GM12874 (cell line): Measurements from ENCODE around the gene CRADD.

ENCODE experiments used
- TF ChIP-seq, protein P1 (sequence below): IDR thresholded peaks from 2 replicates; pipeline ENCODE4 v1.5.1; 2011; ENCODE audit warnings: low read depth, mild to moderate bottlenecking, control low read depth, low read length, moderate library complexity; ENCODE audit not compliant: insufficient read depth

The CRADD gene

DNA sequence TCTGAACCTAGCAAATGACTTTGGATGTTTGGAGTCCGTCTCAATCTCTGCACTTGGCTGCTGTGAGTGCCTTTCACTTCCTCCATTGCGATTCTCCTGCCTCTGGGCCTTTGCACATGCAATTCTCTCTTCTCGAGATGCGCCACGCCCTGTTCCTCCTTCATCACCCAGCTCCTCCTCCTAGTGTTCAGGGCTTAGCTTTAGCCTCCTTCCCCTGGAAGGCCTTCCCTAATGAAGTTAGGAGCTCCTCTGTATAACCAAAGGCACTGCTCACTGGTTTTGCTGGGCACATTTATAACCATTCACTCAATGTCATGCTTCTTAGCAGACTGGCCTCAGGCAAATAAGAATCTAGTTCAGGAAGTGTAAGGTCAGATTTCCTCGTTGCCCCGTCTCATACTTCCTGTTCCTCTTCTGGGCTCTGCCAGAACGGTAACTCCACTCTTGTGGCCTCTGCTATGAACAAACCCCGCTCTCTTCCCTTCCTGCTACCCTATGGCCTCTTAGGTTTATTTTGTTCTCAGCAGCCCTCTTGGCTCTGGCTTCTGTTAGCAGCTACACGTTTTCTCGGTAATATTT is 171.4 kb downstream of the CRADD start:
- TF ChIP-seq, protein P1, sequence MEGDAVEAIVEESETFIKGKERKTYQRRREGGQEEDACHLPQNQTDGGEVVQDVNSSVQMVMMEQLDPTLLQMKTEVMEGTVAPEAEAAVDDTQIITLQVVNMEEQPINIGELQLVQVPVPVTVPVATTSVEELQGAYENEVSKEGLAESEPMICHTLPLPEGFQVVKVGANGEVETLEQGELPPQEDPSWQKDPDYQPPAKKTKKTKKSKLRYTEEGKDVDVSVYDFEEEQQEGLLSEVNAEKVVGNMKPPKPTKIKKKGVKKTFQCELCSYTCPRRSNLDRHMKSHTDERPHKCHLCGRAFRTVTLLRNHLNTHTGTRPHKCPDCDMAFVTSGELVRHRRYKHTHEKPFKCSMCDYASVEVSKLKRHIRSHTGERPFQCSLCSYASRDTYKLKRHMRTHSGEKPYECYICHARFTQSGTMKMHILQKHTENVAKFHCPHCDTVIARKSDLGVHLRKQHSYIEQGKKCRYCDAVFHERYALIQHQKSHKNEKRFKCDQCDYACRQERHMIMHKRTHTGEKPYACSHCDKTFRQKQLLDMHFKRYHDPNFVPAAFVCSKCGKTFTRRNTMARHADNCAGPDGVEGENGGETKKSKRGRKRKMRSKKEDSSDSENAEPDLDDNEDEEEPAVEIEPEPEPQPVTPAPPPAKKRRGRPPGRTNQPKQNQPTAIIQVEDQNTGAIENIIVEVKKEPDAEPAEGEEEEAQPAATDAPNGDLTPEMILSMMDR, result no peak

DNA sequence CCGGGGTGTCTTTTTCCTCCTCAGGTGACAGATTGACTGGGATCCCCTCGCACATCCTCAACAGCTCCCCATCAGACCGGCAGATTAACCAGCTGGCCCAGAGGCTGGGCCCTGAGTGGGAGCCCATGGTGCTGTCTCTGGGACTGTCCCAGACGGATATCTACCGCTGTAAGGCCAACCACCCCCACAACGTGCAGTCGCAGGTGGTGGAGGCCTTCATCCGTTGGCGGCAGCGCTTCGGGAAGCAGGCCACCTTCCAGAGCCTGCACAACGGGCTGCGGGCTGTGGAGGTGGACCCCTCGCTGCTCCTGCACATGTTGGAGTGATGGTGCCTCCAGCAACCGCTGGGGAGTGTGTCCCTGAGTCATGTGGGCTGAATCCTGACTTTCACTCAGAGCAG is 172.8 kb downstream of the CRADD start:
- TF ChIP-seq, protein P1, result no peak

DNA sequence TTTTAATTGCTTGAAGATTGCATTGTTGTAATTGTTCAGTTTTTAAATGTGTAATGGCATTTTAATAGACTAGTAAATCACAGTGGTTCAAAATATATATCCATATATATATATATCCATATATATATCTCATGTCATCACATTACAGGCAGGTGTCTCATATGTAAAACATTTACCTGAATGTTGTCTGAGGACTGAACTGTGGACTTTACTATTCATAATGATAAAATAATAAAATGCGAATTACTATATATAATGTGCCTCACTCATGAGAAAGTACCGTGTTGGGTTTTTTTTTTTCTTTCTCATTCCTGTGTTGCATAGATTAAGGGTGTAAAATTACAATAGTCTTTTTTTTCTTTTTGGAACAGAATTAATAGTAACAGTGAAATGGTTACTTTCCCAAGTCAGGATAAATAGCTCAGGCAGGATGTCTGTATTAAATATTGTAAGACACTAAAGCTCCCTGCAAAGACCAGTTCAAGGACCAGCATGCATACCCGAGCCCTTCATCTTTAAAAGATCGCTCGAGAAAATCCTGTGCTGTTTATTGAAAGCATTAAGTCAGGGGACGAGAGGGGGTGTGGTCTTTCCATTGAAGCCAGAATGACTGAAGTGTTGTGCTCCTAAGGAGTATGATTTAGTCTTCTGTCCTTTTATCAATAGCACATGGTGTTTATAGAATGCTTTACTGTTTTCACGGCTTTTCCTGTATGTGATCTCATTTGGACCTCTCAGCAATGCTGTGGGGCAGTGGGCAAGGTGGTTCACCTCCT is 173.5 kb downstream of the CRADD start:
- TF ChIP-seq, protein P1, result no peak

DNA sequence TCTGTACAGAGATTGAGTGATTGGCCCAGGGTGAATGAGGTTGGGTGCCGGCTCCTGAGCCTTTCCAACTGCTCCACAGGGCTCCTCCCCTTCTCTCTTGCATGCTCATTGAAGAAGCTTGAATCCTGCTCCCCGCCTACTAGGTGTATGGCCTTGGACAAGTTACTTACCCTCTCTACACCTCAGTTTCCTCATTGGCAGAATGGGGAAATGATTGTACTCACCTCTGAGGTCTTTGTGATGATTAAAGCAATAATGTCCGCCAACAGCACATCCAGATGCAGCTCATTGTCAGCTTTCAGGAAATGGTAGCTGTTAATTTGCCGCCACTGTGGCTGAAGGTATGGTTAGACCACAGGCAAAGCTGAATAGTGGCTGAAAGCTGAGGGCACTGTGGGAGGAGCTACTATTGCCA is 174.1 kb downstream of the CRADD start:
- TF ChIP-seq, protein P1, result no peak

DNA sequence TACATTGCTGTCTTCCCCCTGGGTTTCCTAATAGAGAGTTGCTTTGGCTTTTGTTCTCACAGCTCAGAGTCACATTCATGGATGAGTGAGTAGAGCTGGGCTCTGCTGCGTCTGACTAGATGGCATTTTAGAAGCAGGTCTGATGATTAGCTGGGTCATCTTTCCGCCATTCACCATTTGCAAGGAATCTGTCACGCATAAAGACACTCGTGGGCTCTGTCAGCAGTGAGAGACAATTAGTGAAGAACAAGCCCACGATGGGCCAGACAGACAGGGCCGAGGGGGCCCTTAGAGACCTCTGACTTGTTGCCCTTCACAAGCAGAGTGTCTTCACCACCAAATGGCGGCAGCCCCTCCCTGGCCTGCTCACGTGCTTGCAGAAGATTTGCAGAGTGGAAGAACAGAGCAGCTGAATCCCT is 175.0 kb downstream of the CRADD start:
- TF ChIP-seq, protein P1, result no peak

DNA sequence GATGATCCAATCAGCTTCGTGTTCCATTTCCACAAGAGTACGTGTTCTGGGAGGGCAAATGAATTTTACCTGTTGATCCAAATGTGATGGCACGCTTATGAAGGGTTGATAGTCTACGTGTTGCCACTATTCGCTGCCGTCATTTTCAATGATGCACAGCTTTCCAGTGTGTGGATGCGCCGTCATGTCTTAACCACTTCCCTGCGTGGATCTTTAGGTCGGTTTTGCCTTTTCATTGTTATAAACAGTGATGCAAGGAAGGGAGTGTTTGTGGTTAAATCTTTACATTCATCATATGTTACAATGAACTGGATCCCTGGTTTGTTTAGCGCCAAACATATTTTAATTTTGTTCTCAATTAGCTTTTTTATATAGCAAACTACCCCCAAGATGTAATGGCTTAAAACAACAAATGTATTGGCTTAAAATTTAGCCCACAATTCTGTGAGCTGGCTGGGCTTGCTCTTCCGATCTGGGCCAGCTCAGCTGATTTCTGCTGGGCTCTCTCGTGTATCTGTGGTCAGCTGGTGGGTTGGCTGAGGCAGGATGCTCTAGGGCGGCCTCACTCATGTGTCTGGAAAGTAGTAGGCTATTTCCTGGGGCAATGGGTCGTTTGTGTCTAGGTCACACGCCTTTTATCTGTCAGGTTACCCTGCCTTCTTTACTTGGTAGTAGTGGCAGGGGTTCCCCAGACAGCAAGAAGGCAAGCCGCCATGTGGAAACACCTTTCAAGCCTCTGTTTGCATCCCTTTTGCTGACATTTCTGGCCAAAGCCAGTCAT is 176.7 kb downstream of the CRADD start:
- TF ChIP-seq, protein P1, result no peak

DNA sequence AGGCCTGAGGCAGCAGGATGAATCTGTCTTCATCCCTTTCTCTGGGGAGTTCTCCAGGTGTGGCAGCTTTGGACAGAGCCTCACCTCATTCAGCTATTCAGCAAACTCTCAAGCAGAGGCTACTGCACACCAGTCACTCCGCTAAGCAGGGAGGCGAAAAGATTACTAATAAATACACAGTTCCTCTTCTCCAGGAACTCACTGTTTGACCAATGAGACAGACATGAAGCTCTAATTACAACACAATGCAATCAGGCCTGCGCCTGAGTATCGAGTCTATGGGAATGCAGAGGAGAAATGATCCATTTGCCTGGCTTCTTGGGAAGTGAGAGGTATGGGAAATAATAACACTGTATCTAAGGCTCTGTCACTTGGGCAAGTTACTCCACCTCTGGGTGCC is 178.1 kb downstream of the CRADD start:
- TF ChIP-seq, protein P1, result no peak
